Motor neuron (in vitro differentiated cells): Measurements from ENCODE around the gene VPS33A. TPM values are rescaled to one million over a fixed set of nuclear protein-coding genes. Genes with fewer than 3 reads are reported as not detected.

Source experiments
- ATAC-seq, 8 experiments: fragments of 200-7000 bp; cut with Tn5 transposase; replicated peaks in 6 of 8; 2 replicates each; pipeline ENCODE4 v1.8.0; 2021; ENCODE audit warnings: mild to moderate bottlenecking in 8 of 8, moderate library complexity in 8 of 8
- H3K27ac ChIP-seq, 2 donors: fragments of 250-450 bp; sonication (Bioruptor Pico); 2 replicates each; pipeline ENCODE4 v1.9.0; 2021; ENCODE audit warnings: antibody characterized with exemption in 2 of 2, mild to moderate bottlenecking in 2 of 2, moderate library complexity in 1 of 2
- H3K4me1 ChIP-seq, 2 donors: fragments of 250-450 bp; sonication (Bioruptor Pico); replicated peaks in 1 of 2; 2 replicates each; pipeline ENCODE4 v1.6.1; 2021; ENCODE audit warnings: antibody characterized with exemption in 2 of 2, mild to moderate bottlenecking in 2 of 2, moderate library complexity in 1 of 2
- H3K4me3 ChIP-seq, 5 donors: fragments of 250-450 bp; sonication (Bioruptor Pico); 2 replicates each; pipeline ENCODE4 v1.9.0; 2021; ENCODE audit warnings: antibody characterized with exemption in 5 of 5, mild to moderate bottlenecking in 5 of 5, moderate library complexity in 4 of 5
- WGBS, 10 experiments: fragments of 450-650 bp; shearing (Covaris generic); methylation state at CpG; one replicate each; pipeline ENCODE4 v1.0.0; 2022; 5-methylcytosine and 5-hydroxymethylcytosine counted together
- in situ Hi-C, 9 experiments: fragments of 400-800 bp; cut with MboI; loops; one replicate each; pipeline ENCODE4 v1.15.0; 2021; ENCODE audit warnings: low sequenced_read_pairs in 9 of 9, low pct_unique_long_range_greater_than_20kb in 2 of 9; ENCODE audit not compliant: unreplicated experiment in 9 of 9
- total RNA-seq, 8 experiments: library from RNA; unstranded; fragments of 300-600 nt; gene quantifications; 2 replicates each; pipeline versions ENCODE4 v1.2.3 to v1.2.4, GENCODE V29; 2022

Gene VPS33A
- total RNA-seq, 8 experiments from 2014 or later, result 13.7 to 38.2 (median 24.0) TPM

DNA sequence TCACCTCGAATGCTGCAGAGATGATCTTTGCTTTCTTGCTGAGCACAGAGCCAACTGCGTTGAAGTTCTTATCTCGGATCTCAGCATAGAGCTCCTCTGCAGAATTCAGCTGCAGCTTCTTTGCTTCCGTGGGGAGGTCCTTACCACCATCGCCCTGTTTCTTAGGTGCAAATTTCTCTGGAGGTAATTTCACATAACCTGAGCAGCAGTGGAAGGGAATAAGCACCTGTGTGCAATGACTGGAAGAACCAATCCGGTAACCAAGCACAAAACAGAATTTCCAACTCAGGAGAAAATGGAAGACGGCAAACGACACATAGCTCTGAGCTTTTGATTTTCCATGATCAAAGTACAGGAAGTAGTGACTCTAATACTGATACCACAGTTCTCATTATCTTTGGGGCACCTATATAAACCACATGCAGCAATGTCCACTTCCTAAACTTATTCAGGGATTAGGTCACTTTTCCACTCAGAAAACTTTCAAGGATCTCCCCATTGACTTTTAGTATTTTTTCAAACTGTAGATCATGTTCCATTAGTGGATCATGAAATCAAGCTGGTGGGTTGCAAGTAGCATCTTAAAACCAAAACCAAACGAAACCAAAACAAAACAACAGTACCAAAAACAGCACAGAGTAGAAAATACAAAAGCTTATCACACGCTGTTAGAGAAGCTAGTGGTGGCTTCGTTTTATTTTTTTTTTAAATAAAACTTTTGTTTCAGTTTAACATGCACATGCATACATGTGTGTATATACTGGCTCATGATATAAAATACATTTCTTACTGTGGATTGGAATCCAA, 21.5 kb downstream of the VPS33A start:
- in situ Hi-C loops, result no loop called here
- H3K4me3 ChIP-seq, result no peak overlapping the region
- ATAC-seq, result no peak
- no peaks in the 10 kb centered on the region for H3K4me1 ChIP-seq
- WGBS, 10 experiments, result 72 to 98% (median 93%) methylated on average over 1 to 11 of the region's 11 CpGs
- H3K27ac ChIP-seq, result no peak overlapping the region

DNA sequence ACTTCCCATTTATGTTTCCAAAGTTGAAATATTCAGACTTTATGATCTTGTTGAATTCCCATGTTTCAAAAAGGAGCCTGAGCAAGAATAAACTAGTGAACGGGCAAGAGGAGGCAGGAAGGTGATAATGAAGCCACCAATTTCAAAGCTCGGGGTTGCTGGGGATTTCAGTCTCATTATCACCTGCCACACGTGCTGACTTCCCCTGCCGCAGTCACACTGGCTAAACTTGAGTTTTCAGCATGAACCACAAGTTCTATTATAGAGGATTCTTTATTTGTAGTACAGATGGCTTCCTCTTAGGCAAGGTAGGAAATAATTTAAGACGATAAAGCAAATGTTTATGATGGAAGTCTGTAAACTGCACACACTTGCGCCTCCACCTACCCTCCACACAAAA, 22.3 kb downstream of the VPS33A start:
- no peak overlapping the region for H3K4me3 ChIP-seq
- in situ Hi-C loops, result no loop called here
- ATAC-seq, result no peak
- no peak overlapping the region for H3K27ac ChIP-seq
- H3K4me1 ChIP-seq, result no peaks in the 10 kb centered on the region
- 75 to 92% (median 90%) methylated on average over 2 to 5 of the region's 6 CpGs; no CpG with 5 or more reads in 3 of the 10 experiments for WGBS, 10 experiments

DNA sequence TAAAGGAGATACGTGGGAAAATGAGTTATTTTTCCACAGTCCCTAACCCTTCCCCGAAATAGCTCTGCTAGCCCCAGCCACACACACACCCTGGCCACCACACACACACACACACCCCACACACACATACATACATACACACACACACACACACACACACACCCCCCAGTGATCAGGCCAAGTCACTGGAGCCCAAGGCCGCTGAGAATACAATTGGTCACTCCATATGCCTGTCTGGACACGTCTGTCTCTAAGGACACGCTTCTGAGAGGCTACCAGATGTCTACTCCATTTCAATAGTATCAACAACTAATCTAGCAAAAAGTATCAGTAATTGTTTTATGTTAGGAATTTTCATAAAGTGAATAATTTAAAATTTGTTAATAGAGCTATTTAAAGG, 27.4 kb downstream of the VPS33A start:
- in situ Hi-C loops, result no loop called here
- ATAC-seq, result no peak
- H3K27ac ChIP-seq, result no peak overlapping the region
- no peak overlapping the region for H3K4me3 ChIP-seq
- H3K4me1 ChIP-seq, result no peaks in the 10 kb centered on the region
- 67 to 100% (median 100%) methylated on average over 1 to 2 of the region's 5 CpGs; no CpG with 5 or more reads in 5 of the 10 experiments for WGBS, 10 experiments

DNA sequence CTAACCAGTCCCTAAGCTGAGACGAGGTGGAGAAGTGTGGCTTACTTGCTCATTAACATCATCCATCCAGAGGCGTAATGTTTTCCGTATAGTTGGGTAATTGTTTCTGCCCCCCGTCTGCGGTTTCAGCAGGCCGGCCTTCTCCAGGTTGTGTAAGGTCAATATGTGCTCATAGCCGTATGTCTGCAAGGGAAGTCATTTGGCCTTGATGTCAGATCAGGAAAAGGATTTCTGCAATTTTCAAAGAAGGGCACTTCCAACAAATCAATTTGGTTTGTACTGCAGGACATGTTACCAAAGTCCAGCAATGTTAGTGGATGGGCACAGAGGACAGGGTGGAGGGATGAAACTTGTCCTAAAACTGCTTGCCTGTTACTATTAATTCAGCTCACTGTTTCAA, 30.6 kb downstream of the VPS33A start:
- WGBS, 10 experiments, result 40 to 100% (median 89%) methylated on average over 1 to 6 of the region's 7 CpGs; no CpG with 5 or more reads in 2 of the 10 experiments
- ATAC-seq, result no peak
- in situ Hi-C loops, result no loop called here
- Histone ChIP-seq H3K27ac (no peak overlapping the region), H3K4me1 (no peaks in the 10 kb centered on the region), H3K4me3 (no peak overlapping the region)

DNA sequence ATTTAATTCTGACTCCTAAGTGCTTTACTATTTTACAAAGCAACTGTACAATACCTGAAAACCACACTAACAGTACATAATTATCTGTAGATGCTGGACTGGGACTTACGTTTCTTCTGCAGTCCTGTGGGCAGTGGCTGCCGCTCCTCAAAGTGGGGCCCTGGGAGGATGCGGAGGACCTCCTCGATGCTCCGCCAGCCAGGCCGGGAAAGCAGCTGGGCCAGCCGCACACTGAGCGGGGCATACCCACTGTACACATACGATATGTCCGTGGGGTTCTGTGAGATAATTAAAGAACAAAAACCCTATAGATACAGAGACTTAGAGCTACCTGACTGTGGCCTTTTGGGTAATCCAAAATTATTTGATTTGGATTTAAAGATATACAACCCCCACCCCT, 33.6 kb downstream of the VPS33A start:
- 93 to 100% (median 98%) methylated on average over 1 to 10 of the region's 10 CpGs; no CpG with 5 or more reads in 3 of the 10 experiments for WGBS, 10 experiments
- in situ Hi-C loops, result no loop called here
- Histone ChIP-seq H3K27ac (no peak overlapping the region), H3K4me3 (no peak overlapping the region), H3K4me1 (no peaks in the 10 kb centered on the region)
- no peak for ATAC-seq

DNA sequence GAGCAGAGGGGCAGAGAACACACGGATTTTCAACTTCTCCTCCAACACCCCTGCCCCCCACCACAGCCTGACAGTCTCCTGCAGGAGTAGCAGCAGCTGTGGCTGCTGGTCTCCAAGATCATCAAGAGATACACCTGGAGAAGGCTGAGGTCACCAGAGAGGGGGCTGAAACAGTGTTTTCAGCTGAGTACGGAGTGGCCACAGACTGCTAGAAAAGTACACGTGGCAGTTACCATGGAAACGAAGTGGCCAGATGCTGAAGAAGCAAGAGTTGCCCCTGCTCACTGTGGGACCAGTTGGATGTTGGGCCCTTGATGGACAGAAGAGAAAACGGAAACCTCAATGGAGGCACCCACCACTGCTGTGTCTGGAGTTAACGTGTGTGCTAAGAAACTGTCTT, 35.5 kb downstream of the VPS33A start:
- no peak for ATAC-seq

DNA sequence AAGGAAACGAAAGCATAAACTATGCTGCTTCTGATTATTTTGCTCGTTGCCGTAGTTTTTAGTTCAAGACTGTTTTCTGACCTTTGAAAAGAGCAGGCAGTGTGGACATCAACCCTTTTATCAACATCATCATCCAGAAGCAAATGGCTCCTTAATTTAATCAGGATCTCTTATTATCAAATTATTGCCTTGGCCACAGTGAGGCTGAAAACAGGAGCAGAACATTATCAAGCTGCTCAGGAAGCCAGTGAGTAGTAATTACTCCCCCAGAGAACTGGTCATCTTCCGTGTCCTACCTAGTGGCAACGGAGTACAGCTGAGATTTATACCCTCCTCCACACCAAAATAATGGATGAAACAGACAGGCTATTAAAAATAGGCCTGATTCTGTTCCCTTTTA, 38.2 kb downstream of the VPS33A start:
- WGBS, 10 experiments, result 78 to 100% (median 90%) methylated on average over 3 to 5 of the region's 5 CpGs; no CpG with 5 or more reads in 1 of the 10 experiments
- ATAC-seq, result no peak
- Histone ChIP-seq H3K4me1 (peaks cover 15 to 19% of the 10 kb centered on the region in 2 donors), H3K27ac (no peak overlapping the region), H3K4me3 (no peak overlapping the region)
- in situ Hi-C loops, result no loop called here

More for the DNA sequence above, 35.5 kb downstream of the VPS33A start:
- Histone ChIP-seq H3K27ac (no peak overlapping the region), H3K4me3 (no peak overlapping the region), H3K4me1 (peaks cover 6 to 7% of the 10 kb centered on the region in 2 donors)
- 20 to 100% (median 78%) methylated on average over 1 to 2 of the region's 6 CpGs; no CpG with 5 or more reads in 4 of the 10 experiments for WGBS, 10 experiments
- in situ Hi-C loops, result no loop called here

DNA sequence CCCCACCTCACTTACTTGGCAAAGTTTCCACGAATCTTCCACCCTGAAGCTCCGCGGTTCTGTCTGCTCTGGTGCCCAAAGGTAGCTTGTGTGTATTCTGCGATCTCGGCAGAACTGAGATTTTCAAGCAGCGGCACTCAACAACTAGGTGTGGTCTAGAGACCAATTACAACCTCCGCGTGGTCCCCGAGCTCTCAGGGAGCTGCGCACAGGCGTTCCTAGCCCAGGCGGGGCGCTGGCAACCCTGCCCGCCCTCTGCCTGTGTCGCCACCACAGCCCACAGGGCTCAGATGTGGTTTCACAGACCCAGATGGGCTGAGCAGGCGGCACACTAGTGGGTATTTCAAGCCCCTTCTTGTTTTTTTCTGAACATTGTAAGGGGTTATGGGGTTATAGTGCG, 39.0 kb downstream of the VPS33A start:
- ATAC-seq, result no peak
- Histone ChIP-seq H3K4me1 (peaks cover 15 to 19% of the 10 kb centered on the region in 2 donors), H3K27ac (peak overlapping the region in 1 of 2 donors; percentile 76), H3K4me3 (peak overlapping the region in 1 of 5 donors; percentile 45)
- in situ Hi-C loops, result no loop called here
- WGBS, 10 experiments, result 92 to 100% (median 96%) methylated on average over 1 to 4 of the region's 17 CpGs; no CpG with 5 or more reads in 5 of the 10 experiments

DNA sequence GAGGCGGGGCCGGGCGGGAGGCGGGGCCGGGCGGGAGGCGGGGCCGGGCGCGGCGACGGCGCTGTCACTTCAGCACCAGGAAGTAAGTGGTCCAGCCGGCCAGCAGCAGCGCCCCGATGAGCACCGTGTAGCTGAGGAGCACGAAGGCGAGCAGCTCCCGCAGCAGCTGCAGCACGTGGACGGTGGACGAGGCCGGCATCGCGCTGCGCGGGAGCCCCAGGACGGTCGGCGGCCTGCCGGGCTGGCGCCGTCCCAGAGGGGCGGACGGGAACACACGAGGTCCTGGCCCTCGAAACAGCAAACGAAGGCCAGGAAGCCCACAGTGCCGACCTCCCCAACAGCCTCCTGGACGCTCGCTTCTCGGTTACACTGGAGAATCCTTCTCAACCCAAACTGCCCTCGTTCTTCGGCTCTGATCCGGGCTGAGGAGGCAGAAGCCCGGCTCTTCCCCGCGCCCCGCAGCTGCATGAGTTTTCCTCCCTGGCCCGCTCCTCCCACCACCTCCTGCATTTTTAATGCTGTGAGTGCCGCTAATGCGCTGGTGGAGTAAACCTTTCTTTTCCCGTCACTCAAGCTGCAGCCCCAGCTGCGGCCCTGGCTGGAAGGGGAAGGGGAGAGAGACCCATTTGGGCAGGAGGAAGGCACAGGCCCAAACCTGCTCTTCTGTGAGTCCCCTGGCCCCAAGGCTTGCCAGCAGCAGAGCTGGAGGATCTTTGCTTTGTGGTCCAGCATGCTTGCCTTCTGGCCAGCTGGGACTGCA, 39.7 kb downstream of the VPS33A start:
- H3K4me1 ChIP-seq, result peaks cover 15 to 19% of the 10 kb centered on the region in 2 donors
- in situ Hi-C loops, result no loop called here
- peak overlapping the region; percentile 37 to 76 for H3K27ac ChIP-seq
- H3K4me3 ChIP-seq, result peak overlapping the region; percentile 36 to 92 (median 45)
- 10 to 50% methylated on average over 2 to 7 of the region's 55 CpGs; no CpG with 5 or more reads in 8 of the 10 experiments for WGBS, 10 experiments
- ATAC-seq, result peak; percentile 58 to 81 (median 74)

DNA sequence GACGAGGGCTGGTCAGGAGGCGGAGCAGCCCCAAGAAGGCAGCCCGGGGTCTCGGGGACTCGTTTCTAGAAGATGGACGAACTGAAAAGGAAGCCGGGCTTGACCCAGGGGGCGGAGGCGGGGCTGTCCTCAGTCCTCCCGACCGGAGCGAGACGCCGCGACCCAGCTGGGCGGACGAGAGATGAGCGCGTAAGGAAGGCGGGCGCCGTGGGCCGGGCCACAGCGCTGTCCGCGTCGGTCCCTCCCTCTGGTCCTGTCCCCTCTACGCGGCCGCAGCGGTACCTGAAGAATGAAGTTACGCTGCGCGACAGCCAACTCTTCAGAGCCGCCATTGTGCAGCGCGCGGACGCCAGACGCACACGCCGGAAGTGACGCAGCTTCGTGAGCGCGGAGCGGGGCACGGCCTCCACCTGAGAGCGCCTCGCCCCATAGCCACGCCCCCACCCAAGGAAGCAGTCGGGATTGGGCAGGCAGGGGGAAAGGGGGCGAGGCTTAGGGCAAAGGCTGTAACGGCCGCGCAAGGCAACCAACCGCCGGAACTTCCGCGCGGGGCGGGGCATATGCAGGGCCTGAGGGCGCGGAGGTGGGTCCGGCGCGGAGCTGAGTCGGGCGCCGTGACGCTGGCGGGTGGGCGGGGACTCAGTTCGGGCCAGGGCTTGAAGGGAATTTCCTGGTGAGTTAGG, 40.5 kb downstream of the VPS33A start, which contains the start of gene DIABLO:
Gene DIABLO (minus strand): TSS at position 370 of the 683 bp plus-strand sequence. CDS start 38 bp downstream, at position 332.
- peak within 1 kb of the TSS; percentile 93 to 97 for H3K27ac ChIP-seq
- peak; percentile 87 to 92 (median 90) for ATAC-seq
- H3K4me3 ChIP-seq, result peak within 1 kb of the TSS; percentile 67 to 97 (median 86)
- 0% methylated on average over 1 to 8 of the region's 74 CpGs; no CpG with 5 or more reads in 7 of the 10 experiments for WGBS, 10 experiments
- in situ Hi-C loops, result no loop called here
- peaks cover 15 to 19% of the 10 kb centered on the region in 2 donors for H3K4me1 ChIP-seq

DNA sequence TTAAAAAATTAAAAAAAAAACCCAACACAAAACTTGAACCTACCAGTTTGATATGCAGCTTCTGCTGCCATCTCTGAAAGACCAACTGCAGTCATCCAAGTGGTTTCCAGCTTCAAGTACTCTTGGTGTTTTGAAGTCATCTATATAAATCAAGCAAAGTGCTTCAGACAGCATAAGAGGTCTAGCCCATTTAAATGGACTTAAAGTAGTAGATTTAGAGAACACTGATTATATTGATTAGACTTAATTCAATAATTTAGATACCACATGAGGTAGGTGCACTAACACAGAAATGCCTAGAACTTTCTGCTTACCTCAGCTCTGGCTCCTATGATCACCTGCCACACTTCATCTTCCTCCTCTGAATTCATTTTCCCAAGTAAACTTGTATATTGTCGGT, 49.8 kb downstream of the VPS33A start:
- ATAC-seq, result no peak
- in situ Hi-C loops, result no loop called here
- no peaks in the 10 kb centered on the region for H3K4me1 ChIP-seq
- WGBS, 10 experiments, result 86 to 100% (median 100%) methylated on average over 1 of the region's 1 CpG; no CpG with 5 or more reads in 1 of the 10 experiments
- no peak overlapping the region for H3K27ac ChIP-seq
- H3K4me3 ChIP-seq, result no peak overlapping the region

DNA sequence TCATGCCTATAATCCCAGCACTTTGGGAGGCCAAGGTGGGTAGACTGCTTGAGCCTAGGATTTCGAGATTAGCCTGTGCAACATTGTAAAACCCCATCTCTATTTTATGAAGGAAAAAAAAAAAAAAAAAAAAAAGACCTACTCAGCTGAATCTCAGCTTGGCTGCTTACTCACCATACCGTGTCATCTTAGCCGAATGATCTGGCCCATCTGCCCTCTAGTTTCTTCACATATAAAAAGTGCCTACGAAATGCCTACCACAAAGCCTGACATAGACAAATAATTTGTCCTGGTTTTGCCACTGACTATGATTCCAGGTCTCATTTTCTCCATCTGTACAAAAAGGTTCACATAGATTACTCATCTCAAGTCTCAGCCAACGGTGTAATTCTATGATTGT, 50.5 kb downstream of the VPS33A start:
- in situ Hi-C loops, result no loop called here
- Histone ChIP-seq H3K4me1 (no peaks in the 10 kb centered on the region), H3K27ac (no peak overlapping the region), H3K4me3 (no peak overlapping the region)
- WGBS, 10 experiments, result 55 to 100% (median 93%) methylated on average over 1 to 4 of the region's 5 CpGs; no CpG with 5 or more reads in 1 of the 10 experiments
- no peak for ATAC-seq
